ENCODE results near the gene ADARB2.

- TF ChIP-seq POLR2A (IDR thresholded peaks at IDR 0.05; ENCODE audit: low read depth, low read length) (no peak), TAF1 (IDR thresholded peaks at IDR 0.05; ENCODE audit: low read depth, low read length) (no peak), SPI1 (IDR thresholded peaks at IDR 0.05; ENCODE audit: low read depth, low read length) (no peak), POLR2AphosphoS5 (IDR thresholded peaks at IDR 0.05; ENCODE audit: low read depth, low read length) (no peak)
Measured at GRCh38 chr10:1198453-1199344, 538.6 kb downstream of the ADARB2 start.
